SIG-M5 (cell line): ENCODE results near the gene CLINT1.

ENCODE experiments used
- DNase-seq: peaks from one replicate; lab custom pipeline; 2025; lab: John Stamatoyannopoulos, UW

The CLINT1 gene

GRCh38 chr5:157758706-157759105 lies 100.2 kb downstream of the CLINT1 start:
- no peak for DNase-seq

DNA sequence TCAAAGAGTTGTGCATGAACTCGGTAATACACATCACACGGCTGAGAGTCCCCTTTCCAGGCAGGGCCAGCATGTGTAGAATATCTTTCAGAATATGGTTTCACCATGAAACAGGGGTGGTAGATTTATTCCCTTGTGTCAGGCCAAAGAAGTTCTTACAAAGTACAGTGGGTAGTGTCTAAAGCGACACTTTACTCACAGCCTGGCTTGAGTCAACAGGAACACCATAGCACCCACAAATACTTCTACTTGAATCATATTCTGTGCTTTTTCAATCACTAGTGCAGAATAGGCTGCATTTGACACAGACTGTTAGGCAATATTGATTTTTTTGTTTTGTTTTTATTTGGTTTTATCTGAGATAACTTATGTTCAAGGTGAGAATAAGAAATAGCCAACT lies 102.8 kb downstream of the CLINT1 start:
- no peak for DNase-seq

GRCh38 chr5:157750320-157750719 lies 108.6 kb downstream of the CLINT1 start:
- no peak for DNase-seq

- DNase-seq, result no peak
Observed at GRCh38 chr5:157749462-157749799, 109.5 kb downstream of the CLINT1 start.

DNA sequence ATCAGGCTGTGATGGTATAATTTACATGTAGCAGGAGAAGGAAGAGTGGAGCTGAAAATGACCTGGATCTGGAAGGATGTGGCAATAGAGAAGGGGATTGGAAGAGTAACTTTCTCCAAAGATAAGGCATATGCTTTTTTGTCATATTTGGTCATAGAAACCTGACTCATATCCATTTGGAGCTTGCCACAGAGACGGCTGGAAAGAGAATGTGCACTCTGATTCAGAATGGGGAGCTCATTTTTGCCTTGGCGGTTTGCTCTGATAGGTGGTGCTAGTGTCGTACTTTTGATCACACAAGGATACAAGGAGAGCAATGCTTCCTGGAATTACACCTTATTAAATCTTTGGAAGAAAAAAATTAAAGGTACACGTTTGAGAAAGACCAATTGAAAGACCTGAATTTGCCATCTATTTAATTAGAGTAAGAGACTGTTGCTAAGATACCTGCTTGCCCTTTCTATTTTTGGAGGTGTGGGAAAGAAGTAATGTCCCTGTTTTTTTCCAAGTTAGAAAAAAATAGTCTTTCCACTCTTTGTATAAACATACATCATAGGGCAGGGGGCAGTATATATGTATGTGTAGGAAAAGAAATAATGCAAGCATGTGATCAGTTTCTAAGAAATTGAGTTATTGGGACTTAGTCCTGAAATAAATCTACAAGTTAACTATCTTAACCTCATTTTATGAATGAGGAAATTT lies 110.0 kb downstream of the CLINT1 start:
- DNase-seq, result no peak

DNA sequence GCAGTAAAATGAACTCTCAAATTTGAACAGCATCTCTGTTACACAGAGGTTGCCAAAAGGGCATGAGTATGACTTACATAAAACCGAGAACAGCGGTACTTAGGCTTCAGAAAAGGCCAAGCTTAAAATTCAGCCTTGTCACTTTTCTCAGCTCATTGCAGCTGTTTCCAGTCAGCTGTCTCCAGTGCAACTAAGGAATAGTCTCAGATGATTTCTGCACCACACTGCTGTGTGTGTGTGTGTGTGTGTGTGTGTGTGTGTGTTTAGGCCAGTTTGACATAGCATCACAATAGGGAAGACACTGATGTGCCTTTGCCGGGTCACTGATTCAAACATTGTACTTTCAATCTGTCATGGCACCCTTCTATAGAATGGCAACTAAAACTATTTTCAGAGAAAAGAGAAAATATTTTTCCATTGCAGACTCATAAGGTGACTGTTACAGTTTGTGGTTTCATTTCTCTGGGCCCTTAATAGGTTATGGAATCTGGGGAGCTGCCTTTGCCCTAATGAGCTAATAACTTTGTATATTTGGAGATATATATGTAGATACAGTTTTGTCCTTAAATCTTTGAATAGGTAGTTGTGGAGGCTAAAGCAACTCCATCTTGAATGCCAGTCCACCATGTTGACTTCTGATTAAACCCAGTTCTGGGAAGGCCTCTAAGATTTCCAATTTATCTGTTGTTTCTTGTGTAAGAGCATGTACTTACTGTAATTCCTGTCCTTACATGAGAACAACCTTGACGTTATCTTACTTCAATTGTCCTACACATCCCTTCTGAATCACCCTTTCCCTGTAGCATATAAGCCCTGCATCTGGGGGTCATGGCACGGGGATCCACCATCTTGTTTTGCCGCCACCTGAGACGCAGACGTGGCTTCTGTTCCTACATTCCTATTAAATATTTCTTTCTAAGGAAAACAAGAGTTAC lies 110.9 kb downstream of the CLINT1 start:
- DNase-seq, result no peak

DNA sequence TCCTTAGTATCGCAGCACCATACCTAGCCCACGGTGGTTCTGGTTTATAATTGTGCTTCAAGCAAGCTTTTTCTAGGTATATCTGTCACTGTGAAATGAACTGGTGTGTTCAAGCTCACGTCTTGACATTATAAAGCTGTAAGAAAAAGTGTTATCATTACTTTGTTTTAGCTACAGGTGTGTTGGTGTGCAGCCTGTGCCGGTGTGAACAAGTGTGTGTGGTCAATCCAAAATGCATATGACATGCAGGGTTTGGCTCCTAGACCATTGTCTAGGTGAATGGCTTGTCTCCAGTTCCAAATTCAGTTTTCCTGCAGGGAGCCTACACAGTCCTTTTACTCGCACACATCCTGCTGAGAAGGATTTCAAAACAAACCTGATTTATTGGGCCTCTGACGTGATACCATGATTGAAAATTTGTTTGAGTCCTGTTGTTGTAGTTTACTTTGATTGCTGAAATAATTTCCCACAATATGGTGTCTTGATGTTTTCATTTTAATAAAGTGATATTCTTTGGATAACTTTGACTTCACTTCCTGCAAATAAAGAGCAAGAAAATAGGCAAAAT lies 111.7 kb downstream of the CLINT1 start:
- no peak for DNase-seq

DNA sequence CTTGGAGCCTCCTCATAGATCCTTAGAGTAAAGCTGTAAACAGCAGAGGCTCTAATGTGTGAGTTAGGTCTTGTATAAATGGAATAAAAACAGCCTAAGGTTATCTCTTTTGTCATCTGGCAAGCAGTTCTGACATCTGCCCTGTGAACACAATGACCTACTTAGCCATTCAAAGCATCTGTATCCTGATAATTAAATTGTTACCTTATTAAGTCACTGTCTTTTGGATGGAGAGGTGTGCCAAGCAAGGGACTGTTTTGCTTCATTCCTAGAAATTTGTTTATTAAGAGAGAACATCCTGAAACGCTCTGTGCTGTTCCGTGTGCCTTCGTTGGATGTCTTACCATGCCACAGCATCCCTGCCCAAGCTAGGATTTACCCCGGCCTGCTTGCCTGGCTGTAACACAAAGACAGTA lies 113.9 kb downstream of the CLINT1 start:
- no peak for DNase-seq

- DNase-seq, result no peak
Observed at GRCh38 chr5:157744051-157745011, 114.6 kb downstream of the CLINT1 start.

DNA sequence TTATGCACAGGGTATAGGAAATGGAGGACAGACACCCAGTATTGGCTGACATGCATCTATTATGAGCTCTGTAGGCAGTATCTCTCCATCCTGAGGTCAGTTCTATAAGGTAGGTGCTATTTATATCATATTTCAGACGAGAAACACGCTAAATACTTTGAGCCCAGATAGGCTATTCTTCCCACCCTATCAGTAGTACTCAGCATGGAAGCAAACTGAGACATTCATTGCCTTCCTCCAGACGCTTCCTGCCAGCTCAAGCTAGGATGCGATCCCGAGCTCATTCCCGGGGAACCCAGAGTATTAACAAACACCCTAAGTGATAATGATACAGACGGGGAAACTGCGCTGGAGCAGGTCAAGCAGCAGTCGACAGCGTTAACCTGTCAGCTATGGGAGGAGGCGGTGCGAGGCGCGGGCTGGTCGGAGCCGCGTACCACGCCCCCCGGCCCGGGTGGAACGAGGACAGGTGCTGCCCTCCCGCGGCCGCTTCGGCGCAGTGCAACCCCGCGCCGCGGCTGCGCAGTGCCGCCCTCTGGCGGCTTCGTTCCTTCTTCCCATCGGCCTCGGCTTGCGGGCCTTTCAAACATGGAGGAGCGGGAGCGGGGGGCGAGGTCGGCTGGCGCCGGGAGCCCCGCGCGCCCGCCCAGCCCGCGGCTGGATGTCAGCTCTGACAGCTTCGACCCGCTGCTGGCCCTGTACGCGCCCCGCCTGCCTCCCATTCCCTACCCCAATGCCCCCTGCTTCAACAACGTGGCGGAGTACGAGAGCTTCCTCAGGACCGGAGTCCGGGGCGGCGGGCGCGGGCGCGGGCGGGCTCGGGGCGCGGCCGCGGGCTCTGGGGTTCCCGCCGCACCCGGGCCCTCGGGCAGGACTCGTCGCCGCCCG lies 115.5 kb downstream of the CLINT1 start, which contains the start of gene LSM11:
Gene LSM11, plus strand, starts transcription at position 550 of the 888 bp plus-strand sequence. Its CDS starts 39 bp downstream, at position 589.
- DNase-seq, result no peak

DNA sequence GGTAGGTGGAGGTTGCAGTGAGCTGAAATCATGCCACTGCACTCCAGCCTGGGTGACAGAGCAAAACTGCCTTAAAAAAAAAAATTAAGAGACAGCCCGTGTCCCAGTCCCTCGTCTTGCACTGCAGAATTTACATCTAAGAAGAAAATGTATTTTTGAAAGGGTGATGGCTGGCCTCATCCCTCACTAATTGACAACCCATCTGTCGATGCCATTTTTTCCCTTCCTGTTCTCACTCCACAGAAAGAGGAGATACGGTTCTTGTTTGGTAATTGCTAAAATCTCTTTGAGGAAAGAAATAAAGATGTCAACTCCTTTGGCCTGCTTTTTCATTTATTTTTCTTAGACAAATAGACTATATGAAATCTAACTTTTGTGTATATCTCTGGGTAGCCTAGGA lies 117.8 kb downstream of the CLINT1 start:
- no peak for DNase-seq

GRCh38 chr5:157740229-157740610 lies 118.7 kb downstream of the CLINT1 start:
- DNase-seq, result no peak

DNA sequence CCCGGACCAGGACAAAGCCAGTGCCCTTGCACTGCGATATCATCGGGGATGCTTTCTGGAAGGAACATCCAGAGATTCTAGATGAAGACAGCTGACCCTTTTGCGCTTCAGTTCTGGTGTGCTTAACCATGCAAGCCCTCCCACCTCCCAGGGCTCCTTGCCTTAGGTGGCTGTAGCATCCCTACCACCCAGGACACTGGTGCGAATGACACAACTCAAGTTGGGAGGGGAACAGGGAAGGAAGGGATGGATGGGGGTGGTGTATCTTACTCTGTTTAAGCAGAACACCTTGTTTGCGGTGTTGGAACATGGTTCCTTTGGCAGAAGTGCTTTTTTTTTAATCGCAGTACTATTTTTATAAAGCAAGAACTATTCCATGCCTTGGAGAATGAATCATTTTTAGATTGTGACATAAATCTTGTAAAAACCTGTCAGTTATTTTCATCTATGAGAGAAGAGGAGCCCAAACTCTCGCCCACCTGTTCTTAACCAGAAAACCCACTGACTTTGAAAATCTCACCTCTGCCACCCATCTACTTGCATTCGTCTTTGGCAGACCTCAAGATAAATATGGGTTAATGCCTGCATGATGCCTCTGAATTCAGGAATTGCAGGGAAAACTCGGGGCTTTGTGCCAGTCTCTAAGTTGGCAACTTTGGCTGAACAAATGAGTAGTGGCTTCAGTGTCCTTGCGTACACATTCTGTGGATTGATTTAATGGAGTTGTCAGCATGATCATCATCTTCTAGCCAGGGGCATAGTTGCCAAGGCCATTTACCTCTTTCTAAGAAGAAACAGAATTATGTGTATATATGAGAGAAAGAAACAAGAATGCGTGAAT lies 119.3 kb downstream of the CLINT1 start:
- no peak for DNase-seq

GRCh38 chr5:157735991-157736390 lies 123.0 kb downstream of the CLINT1 start:
- DNase-seq, result no peak
